Activated CD4-positive, alpha-beta T cell treated with anti-CD3 and anti-CD28 coated beads for 1 hour (primary cell): ENCODE measurements around the gene COL4A6.

ENCODE experiments used
- DNase-seq: peaks from one replicate; pipeline ENCODE4 v3.0.0-alpha.2; 2020

Gene COL4A6

GRCh38 chrX:108132876-108133275 is 305.3 kb downstream of the COL4A6 start:
- no peak for DNase-seq

GRCh38 chrX:108132034-108132433 is 306.2 kb downstream of the COL4A6 start:
- no peak for DNase-seq

GRCh38 chrX:108131471-108131870 is 306.8 kb downstream of the COL4A6 start:
- DNase-seq, result no peak

- no peak for DNase-seq
Observed at GRCh38 chrX:108130889-108131288, 307.3 kb downstream of the COL4A6 start.

GRCh38 chrX:108127152-108127551 is 311.1 kb downstream of the COL4A6 start:
- no peak for DNase-seq

- no peak for DNase-seq
Observed at GRCh38 chrX:108126661-108127060, 311.6 kb downstream of the COL4A6 start.

- no peak for DNase-seq
Observed at GRCh38 chrX:108123591-108124366, 314.4 kb downstream of the COL4A6 start.

GRCh38 chrX:108122748-108123147 is 315.5 kb downstream of the COL4A6 start:
- DNase-seq, result no peak

GRCh38 chrX:108121291-108121690 is 316.9 kb downstream of the COL4A6 start:
- DNase-seq, result no peak

- no peak for DNase-seq
Observed at GRCh38 chrX:108117988-108118387, 320.2 kb downstream of the COL4A6 start.

- no peak for DNase-seq
Observed at GRCh38 chrX:108114541-108114940, 323.7 kb downstream of the COL4A6 start.
